HL-60 (cell line): ENCODE data around the gene AMN1.
A peak's percentile ranks its signal among the peaks of the same experiment; 100 is the strongest.
"Not testable (repeated sequence)": the region's sequence is repeated elsewhere in the genome, so short reads cannot be mapped to it uniquely, and the experiment has no call there.

Source experiments
- DNase-seq, 2 experiments: peaks; one replicate each; pipeline ENCODE4 v3.0.0-alpha.2; 2010 to 2020; ENCODE audit warnings: low read depth in 1 of 2, low spot score in 1 of 2
- H3K27ac ChIP-seq: fragments of 250-450 bp; sonication (Bioruptor Pico); replicated peaks from 2 replicates; pipeline ENCODE4 v1.5.1; 2020; ENCODE audit warnings: mild to moderate bottlenecking, moderate library complexity
- H3K27me3 ChIP-seq: fragments of 250-450 bp; sonication (Bioruptor Pico); 2 replicates; pipeline ENCODE4 v1.5.1; 2021; ENCODE audit warnings: mild to moderate bottlenecking, moderate library complexity; ENCODE audit not compliant: insufficient read depth, poor library complexity, severe bottlenecking
- H3K4me3 ChIP-seq: replicated peaks from 2 replicates; pipeline ENCODE4 v1.5.1; 2011; ENCODE audit warnings: mild to moderate bottlenecking, control low read depth, low read length; ENCODE audit not compliant: insufficient read depth
- GABPA ChIP-seq: IDR thresholded peaks from 2 replicates; pipeline ENCODE4 v1.6.1; 2012; ENCODE audit warnings: low read depth
- POLR2AphosphoS5 ChIP-seq: IDR thresholded peaks from 2 replicates; pipeline ENCODE4 v1.6.1; 2012; ENCODE audit warnings: low read depth
- SPI1 ChIP-seq: IDR thresholded peaks from 2 replicates; pipeline ENCODE4 v1.6.1; 2012; ENCODE audit warnings: low read depth, mild to moderate bottlenecking, borderline replicate concordance
- TF ChIP-seq, protein P1 (sequence below): IDR thresholded peaks from one replicate; pipeline ENCODE4 v1.5.1; 2011; ENCODE audit warnings: low read length, control low read depth, inconsistent platforms; ENCODE audit not compliant: insufficient read depth
- TF ChIP-seq, protein P2 (sequence below): IDR thresholded peaks from 2 replicates; pipeline ENCODE4 v1.6.1; 2012; ENCODE audit warnings: low read depth; ENCODE audit not compliant: insufficient replicate concordance

AMN1 gene

DNA sequence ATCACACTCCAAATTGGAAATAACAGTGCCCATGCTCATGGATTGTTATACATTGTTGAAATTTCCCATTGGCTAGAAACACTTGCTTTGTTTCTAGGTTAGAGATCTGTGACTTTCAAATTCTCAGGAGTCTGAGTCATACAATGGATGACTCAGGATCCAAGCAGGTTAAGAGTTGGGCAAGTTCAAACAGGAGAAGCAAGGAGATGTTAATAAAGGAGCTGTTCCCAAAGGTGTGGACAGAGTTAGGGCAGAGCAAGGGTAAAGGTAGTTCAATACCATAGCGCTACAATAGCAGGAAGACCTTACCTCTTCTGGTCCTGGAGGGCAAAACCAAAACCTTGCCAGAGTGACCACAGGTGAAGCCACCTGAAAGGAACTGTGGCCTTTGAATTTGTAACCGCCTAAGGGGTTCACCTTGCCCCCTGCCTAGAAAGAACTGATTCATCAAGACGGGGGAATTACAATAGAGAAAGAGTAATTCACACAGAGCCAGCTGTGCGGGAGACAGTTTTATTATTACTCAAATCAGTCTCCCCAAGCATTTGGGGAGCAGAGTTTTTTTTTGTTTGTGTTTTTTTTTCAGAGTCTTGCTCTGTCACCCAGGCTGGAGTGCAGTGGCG, 4.2 kb upstream of the AMN1 start:
- H3K27ac ChIP-seq: no peak overlapping the region
- peak in 1 of 2 experiments; percentile 56 for DNase-seq
- H3K4me3 ChIP-seq: no peak overlapping the region
- TF ChIP-seq, protein P1, sequence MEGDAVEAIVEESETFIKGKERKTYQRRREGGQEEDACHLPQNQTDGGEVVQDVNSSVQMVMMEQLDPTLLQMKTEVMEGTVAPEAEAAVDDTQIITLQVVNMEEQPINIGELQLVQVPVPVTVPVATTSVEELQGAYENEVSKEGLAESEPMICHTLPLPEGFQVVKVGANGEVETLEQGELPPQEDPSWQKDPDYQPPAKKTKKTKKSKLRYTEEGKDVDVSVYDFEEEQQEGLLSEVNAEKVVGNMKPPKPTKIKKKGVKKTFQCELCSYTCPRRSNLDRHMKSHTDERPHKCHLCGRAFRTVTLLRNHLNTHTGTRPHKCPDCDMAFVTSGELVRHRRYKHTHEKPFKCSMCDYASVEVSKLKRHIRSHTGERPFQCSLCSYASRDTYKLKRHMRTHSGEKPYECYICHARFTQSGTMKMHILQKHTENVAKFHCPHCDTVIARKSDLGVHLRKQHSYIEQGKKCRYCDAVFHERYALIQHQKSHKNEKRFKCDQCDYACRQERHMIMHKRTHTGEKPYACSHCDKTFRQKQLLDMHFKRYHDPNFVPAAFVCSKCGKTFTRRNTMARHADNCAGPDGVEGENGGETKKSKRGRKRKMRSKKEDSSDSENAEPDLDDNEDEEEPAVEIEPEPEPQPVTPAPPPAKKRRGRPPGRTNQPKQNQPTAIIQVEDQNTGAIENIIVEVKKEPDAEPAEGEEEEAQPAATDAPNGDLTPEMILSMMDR: no peak
- TF ChIP-seq POLR2AphosphoS5 (no peak), SPI1 (no peak), GABPA (no peak)
- TF ChIP-seq, protein P2, sequence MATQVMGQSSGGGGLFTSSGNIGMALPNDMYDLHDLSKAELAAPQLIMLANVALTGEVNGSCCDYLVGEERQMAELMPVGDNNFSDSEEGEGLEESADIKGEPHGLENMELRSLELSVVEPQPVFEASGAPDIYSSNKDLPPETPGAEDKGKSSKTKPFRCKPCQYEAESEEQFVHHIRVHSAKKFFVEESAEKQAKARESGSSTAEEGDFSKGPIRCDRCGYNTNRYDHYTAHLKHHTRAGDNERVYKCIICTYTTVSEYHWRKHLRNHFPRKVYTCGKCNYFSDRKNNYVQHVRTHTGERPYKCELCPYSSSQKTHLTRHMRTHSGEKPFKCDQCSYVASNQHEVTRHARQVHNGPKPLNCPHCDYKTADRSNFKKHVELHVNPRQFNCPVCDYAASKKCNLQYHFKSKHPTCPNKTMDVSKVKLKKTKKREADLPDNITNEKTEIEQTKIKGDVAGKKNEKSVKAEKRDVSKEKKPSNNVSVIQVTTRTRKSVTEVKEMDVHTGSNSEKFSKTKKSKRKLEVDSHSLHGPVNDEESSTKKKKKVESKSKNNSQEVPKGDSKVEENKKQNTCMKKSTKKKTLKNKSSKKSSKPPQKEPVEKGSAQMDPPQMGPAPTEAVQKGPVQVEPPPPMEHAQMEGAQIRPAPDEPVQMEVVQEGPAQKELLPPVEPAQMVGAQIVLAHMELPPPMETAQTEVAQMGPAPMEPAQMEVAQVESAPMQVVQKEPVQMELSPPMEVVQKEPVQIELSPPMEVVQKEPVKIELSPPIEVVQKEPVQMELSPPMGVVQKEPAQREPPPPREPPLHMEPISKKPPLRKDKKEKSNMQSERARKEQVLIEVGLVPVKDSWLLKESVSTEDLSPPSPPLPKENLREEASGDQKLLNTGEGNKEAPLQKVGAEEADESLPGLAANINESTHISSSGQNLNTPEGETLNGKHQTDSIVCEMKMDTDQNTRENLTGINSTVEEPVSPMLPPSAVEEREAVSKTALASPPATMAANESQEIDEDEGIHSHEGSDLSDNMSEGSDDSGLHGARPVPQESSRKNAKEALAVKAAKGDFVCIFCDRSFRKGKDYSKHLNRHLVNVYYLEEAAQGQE: no peak
- H3K27me3 ChIP-seq: no peaks in the 10 kb centered on the region

DNA sequence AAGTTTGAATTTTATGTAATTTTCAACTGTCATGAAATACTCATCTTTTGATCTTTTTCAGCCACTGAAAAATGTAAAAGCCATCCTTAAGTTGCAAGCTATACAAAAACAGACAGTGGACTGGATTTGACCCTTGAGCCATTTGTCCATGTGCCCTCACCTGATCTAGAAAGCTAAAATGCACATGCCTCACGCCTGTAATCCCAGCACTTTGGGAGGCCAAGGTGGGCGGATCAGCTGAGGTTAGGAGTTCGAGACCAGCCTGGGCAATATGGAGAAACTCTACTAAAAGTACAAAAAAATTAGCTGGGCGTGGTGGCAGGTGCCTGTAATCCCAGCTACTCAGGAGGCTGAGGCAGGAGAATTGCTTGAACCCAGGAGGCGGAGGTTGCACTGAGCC, 2.4 kb upstream of the AMN1 start:
- not testable (repeated sequence) for H3K27ac ChIP-seq, H3K4me3 ChIP-seq, DNase-seq, H3K27me3 ChIP-seq

DNA sequence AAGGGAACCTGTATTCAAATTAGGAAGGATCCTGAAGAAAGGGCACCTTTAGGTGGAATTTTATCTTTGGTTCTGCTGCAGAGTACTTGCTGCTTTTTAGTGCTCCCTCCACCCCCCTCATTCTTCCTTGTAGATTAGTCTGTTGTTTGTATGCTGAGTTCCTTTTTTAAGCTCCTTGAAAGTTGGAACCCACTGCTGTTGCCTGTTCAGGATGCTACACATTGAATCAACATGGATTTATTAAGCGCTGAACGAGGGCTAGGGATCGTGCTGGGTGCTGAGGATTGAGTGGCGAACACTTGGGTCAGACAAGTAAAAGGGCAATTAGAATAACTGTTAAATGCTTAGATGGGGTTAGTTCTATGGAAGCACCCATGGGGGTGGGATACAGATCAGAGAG, 884 bp upstream of the AMN1 start:
- Histone ChIP-seq H3K27me3 (no peaks in the 10 kb centered on the region), H3K4me3 (peak overlapping the region; percentile 59), H3K27ac (peak overlapping the region; percentile 91)
- peak in 1 of 2 experiments; percentile 26 for DNase-seq
- TF ChIP-seq POLR2AphosphoS5: 0 out of 2 replicates have a peak, but pooled peaks have one; percentile 2
- TF ChIP-seq, protein P2: no peak
- TF ChIP-seq, protein P1: no peak
- peak; percentile 45; the same call in 1 of the 2 replicates for TF ChIP-seq SPI1
- no peak for TF ChIP-seq GABPA

DNA sequence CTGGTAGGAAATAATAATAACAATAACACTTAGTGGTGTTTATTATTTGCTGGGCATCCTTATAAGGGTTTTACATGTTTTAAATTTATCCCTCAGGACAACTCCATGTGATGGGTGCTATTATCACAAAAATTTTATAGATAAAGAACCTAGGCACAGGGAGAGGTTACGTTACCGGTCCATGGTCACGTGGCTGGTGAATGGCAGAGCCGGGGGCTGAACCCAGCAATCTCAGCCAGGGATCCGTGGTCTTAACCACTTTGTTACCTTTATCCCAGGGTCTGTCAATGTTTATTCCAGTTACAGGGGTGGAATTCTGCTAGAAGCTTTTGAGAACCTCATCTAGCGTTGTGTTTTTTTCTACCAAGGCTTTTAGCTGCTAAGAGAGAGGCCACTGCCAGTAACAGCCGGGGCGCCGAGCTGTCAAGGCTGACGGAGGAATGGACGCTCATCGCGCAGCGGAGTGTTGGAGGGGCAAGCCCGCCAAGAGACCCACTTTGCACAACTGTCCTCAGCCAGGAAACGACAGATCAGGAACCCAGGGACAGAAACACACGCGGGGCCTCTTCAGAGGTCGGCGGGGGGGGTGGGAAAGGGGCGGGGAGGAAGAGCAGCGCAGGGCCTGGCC, 418 bp downstream of the AMN1 start:
- TF ChIP-seq POLR2AphosphoS5 (no peak), SPI1 (no peak), GABPA (no peak)
- TF ChIP-seq, protein P2: no peak
- TF ChIP-seq, protein P1: no peak
- H3K4me3 ChIP-seq: peak overlapping the region; percentile 61
- no peaks in the 10 kb centered on the region for H3K27me3 ChIP-seq
- H3K27ac ChIP-seq: peak overlapping the region; percentile 91
- peak in 1 of 2 experiments; percentile 14 for DNase-seq
